Measurements from ENCODE around the gene C1QB.

DNA sequence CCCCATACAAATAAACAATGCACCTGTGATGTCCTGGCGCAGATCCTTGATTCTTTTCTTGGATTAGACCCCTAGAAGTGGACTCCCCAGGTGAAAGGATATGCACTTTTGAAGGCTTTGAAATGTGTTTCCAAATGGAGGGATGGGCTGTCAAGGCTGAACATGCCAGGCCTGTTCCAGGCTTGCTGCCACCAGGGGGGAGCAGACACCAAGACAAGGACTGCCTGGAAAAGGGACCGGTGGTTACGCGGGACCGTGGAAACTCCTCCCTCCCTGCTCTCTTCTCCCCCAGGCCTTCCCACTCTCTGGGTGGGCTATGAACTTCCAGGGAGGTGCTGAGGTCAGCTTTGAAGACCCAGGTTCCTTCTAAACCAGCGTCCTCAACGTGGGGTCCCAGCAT, 12.7 kb downstream of the C1QB start:
- TF ChIP-seq, protein P1, sequence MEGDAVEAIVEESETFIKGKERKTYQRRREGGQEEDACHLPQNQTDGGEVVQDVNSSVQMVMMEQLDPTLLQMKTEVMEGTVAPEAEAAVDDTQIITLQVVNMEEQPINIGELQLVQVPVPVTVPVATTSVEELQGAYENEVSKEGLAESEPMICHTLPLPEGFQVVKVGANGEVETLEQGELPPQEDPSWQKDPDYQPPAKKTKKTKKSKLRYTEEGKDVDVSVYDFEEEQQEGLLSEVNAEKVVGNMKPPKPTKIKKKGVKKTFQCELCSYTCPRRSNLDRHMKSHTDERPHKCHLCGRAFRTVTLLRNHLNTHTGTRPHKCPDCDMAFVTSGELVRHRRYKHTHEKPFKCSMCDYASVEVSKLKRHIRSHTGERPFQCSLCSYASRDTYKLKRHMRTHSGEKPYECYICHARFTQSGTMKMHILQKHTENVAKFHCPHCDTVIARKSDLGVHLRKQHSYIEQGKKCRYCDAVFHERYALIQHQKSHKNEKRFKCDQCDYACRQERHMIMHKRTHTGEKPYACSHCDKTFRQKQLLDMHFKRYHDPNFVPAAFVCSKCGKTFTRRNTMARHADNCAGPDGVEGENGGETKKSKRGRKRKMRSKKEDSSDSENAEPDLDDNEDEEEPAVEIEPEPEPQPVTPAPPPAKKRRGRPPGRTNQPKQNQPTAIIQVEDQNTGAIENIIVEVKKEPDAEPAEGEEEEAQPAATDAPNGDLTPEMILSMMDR (IDR thresholded peaks at IDR 0.05; ENCODE audit: low read depth, low read length), result peak; percentile 39
- TF ChIP-seq EZH2phosphoT487 (IDR thresholded peaks at IDR 0.05; ENCODE audit: low read depth), result no peak
